GM18907 (cell line): ENCODE results near the gene OTUD6A.
"Not testable (repeated sequence)": the region's sequence is repeated elsewhere in the genome, so short reads cannot be mapped to it uniquely, and the experiment has no call there.

Experiments
- ATAC-seq: cut with Tn5 transposase; IDR thresholded peaks from one replicate; pipeline ENCODE4 v1.9.1; 2021; ENCODE audit warnings: mild to moderate bottlenecking, moderate library complexity; ENCODE audit not compliant: unreplicated experiment

The OTUD6A gene

GRCh38 chrX:70044541-70045245 lies 17.6 kb upstream of the OTUD6A start:
- ATAC-seq: no peak

- no peak for ATAC-seq
These were observed 15.3 kb upstream of the OTUD6A start for GRCh38 chrX:70046978-70047377.

GRCh38 chrX:70049406-70049805 lies 12.9 kb upstream of the OTUD6A start:
- ATAC-seq: no peak

- ATAC-seq: no peak
These were observed 12.3 kb upstream of the OTUD6A start, which contains the start of gene AWAT2 for GRCh38 chrX:70049925-70050324. Gene AWAT2 (minus strand): TSS chrX:70049938. CDS start chrX:70049932, 6 bp downstream.

GRCh38 chrX:70052895-70053615 lies 9.2 kb upstream of the OTUD6A start:
- no peak for ATAC-seq

- no peak for ATAC-seq
These were observed 7.9 kb upstream of the OTUD6A start for GRCh38 chrX:70054391-70054790.

GRCh38 chrX:70062961-70063550 lies 799 bp downstream of the OTUD6A start:
- ATAC-seq: no peak

- ATAC-seq: no peak
These were observed 4.4 kb downstream of the OTUD6A start for GRCh38 chrX:70066646-70067045.

GRCh38 chrX:70079297-70079696 lies 17.0 kb downstream of the OTUD6A start:
- ATAC-seq: no peak

GRCh38 chrX:70079870-70080269 lies 17.6 kb downstream of the OTUD6A start:
- ATAC-seq: no peak

GRCh38 chrX:70082723-70083122 lies 20.5 kb downstream of the OTUD6A start:
- no peak for ATAC-seq

- ATAC-seq: no peak
These were observed 22.5 kb downstream of the OTUD6A start for GRCh38 chrX:70084592-70085240.

- no peak for ATAC-seq
These were observed 25.8 kb downstream of the OTUD6A start for GRCh38 chrX:70087857-70088630.

- no peak for ATAC-seq
These were observed 26.5 kb downstream of the OTUD6A start for GRCh38 chrX:70088751-70089150.

GRCh38 chrX:70089604-70090297 lies 27.5 kb downstream of the OTUD6A start:
- no peak for ATAC-seq

- ATAC-seq: no peak
These were observed 30.0 kb downstream of the OTUD6A start for GRCh38 chrX:70092247-70092646.

- no peak for ATAC-seq
These were observed 33.8 kb downstream of the OTUD6A start for GRCh38 chrX:70096052-70096451.

GRCh38 chrX:70105229-70105628 lies 43.0 kb downstream of the OTUD6A start:
- ATAC-seq: no peak

- not testable (repeated sequence) for ATAC-seq
These were observed 49.3 kb downstream of the OTUD6A start for GRCh38 chrX:70111436-70112026.
